GM23338 (cell line): ENCODE results near the gene FBLN2.

Source experiments
- CREB1 ChIP-seq: fragments of 250-450 bp; sonication (Bioruptor Pico); IDR thresholded peaks from 2 replicates; pipeline ENCODE4 v1.5.0; 2020; ENCODE audit warnings: low read depth, mild to moderate bottlenecking, moderate library complexity
- EZH2 ChIP-seq: fragments of 200-600 bp; sonication (generic); IDR thresholded peaks from one replicate; pipeline ENCODE4 v1.8.0; 2017; ENCODE audit warnings: antibody characterized with exemption, mild to moderate bottlenecking, low read depth; ENCODE audit not compliant: unreplicated experiment
- EZH2phosphoT487 ChIP-seq: fragments of 200-600 bp; sonication (generic); IDR thresholded peaks from one replicate; pipeline ENCODE4 v1.8.1; 2018; ENCODE audit warnings: antibody characterized with exemption; ENCODE audit not compliant: unreplicated experiment
- JUNB ChIP-seq: IDR thresholded peaks from one replicate; pipeline ENCODE4 v1.6.1; 2016; ENCODE audit warnings: antibody characterized with exemption; ENCODE audit not compliant: unreplicated experiment
- POLR2AphosphoS5 ChIP-seq: IDR thresholded peaks from 2 replicates; pipeline ENCODE4 v1.6.1; 2016; ENCODE audit warnings: antibody characterized with exemption, low read depth
- STAT1 ChIP-seq: IDR thresholded peaks from one replicate; pipeline ENCODE4 v1.6.1; 2016; ENCODE audit warnings: antibody characterized with exemption; ENCODE audit not compliant: unreplicated experiment
- ZNF331 ChIP-seq: fragments of 250-450 bp; sonication (Bioruptor Pico); IDR thresholded peaks from 2 replicates; pipeline ENCODE4 v1.5.0; 2020; ENCODE audit warnings: low read depth, mild to moderate bottlenecking, moderate library complexity
- ZNF462 ChIP-seq: fragments of 250-450 bp; sonication (Bioruptor Pico); IDR thresholded peaks from 2 replicates; pipeline ENCODE4 v1.5.0; 2020; ENCODE audit warnings: mild to moderate bottlenecking, moderate library complexity
- TF ChIP-seq, protein P1 (sequence below), 2 experiments: fragments of 200-600 bp in 1 of 2; sonication (generic) in 1 of 2; conservative IDR thresholded peaks; 2 replicates each; pipeline versions ENCODE4 v1.5.1 to v1.6.1; 2016 to 2017; ENCODE audit warnings: antibody characterized with exemption in 2 of 2, low read depth in 2 of 2, mild to moderate bottlenecking in 2 of 2, moderate library complexity in 1 of 2
- TF ChIP-seq, protein P2 (sequence below): IDR thresholded peaks from one replicate; pipeline ENCODE4 v1.6.1; 2018; ENCODE audit warnings: antibody characterized with exemption; ENCODE audit not compliant: unreplicated experiment
- TF ChIP-seq, protein P3 (sequence below): IDR thresholded peaks from 2 replicates; pipeline ENCODE4 v1.6.1; 2016; ENCODE audit warnings: antibody characterized with exemption

- TF ChIP-seq, protein P1, sequence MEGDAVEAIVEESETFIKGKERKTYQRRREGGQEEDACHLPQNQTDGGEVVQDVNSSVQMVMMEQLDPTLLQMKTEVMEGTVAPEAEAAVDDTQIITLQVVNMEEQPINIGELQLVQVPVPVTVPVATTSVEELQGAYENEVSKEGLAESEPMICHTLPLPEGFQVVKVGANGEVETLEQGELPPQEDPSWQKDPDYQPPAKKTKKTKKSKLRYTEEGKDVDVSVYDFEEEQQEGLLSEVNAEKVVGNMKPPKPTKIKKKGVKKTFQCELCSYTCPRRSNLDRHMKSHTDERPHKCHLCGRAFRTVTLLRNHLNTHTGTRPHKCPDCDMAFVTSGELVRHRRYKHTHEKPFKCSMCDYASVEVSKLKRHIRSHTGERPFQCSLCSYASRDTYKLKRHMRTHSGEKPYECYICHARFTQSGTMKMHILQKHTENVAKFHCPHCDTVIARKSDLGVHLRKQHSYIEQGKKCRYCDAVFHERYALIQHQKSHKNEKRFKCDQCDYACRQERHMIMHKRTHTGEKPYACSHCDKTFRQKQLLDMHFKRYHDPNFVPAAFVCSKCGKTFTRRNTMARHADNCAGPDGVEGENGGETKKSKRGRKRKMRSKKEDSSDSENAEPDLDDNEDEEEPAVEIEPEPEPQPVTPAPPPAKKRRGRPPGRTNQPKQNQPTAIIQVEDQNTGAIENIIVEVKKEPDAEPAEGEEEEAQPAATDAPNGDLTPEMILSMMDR (conservative IDR thresholded peaks at IDR 0.05; ENCODE audit: low read depth in 2 of 2): no peak
- TF ChIP-seq EZH2 (no peak), CREB1 (CRISPR knock-in tag) (no peak), STAT1 (no peak), EZH2phosphoT487 (no peak), POLR2AphosphoS5 (no peak), ZNF462 (CRISPR knock-in tag) (no peak), JUNB (no peak), ZNF331 (CRISPR knock-in tag) (no peak)
- TF ChIP-seq, protein P2, sequence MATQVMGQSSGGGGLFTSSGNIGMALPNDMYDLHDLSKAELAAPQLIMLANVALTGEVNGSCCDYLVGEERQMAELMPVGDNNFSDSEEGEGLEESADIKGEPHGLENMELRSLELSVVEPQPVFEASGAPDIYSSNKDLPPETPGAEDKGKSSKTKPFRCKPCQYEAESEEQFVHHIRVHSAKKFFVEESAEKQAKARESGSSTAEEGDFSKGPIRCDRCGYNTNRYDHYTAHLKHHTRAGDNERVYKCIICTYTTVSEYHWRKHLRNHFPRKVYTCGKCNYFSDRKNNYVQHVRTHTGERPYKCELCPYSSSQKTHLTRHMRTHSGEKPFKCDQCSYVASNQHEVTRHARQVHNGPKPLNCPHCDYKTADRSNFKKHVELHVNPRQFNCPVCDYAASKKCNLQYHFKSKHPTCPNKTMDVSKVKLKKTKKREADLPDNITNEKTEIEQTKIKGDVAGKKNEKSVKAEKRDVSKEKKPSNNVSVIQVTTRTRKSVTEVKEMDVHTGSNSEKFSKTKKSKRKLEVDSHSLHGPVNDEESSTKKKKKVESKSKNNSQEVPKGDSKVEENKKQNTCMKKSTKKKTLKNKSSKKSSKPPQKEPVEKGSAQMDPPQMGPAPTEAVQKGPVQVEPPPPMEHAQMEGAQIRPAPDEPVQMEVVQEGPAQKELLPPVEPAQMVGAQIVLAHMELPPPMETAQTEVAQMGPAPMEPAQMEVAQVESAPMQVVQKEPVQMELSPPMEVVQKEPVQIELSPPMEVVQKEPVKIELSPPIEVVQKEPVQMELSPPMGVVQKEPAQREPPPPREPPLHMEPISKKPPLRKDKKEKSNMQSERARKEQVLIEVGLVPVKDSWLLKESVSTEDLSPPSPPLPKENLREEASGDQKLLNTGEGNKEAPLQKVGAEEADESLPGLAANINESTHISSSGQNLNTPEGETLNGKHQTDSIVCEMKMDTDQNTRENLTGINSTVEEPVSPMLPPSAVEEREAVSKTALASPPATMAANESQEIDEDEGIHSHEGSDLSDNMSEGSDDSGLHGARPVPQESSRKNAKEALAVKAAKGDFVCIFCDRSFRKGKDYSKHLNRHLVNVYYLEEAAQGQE: no peak
- TF ChIP-seq, protein P3, sequence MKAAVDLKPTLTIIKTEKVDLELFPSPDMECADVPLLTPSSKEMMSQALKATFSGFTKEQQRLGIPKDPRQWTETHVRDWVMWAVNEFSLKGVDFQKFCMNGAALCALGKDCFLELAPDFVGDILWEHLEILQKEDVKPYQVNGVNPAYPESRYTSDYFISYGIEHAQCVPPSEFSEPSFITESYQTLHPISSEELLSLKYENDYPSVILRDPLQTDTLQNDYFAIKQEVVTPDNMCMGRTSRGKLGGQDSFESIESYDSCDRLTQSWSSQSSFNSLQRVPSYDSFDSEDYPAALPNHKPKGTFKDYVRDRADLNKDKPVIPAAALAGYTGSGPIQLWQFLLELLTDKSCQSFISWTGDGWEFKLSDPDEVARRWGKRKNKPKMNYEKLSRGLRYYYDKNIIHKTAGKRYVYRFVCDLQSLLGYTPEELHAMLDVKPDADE: no peak
These were observed 33.7 kb downstream of the FBLN2 start for GRCh38 chr3:13582366-13583250.
